PC-9 (cell line): Measurements from ENCODE around the gene GNAQ. TPM values are rescaled to one million over a fixed set of nuclear protein-coding genes. Genes with fewer than 3 reads are reported as not detected.

Source experiments
- BruUV-seq: library from RNA; stranded (reverse); fragments of 400-500 nt; replicated peaks from 2 replicates; lab custom pipeline; 2021; lab: Mats Ljungman, UMichigan
- CTCF ChIA-PET: fragments of 300-600 bp; sonication (Branson Sonifier 250); formaldehyde crosslinking; loops from one replicate; lab custom pipeline; 2022; ENCODE audit warnings: antibody characterized with exemption; lab: Charles Lee
- POLR2A ChIA-PET: fragments of 300-600 bp; sonication (Branson Sonifier 250); formaldehyde crosslinking; loops from one replicate; lab custom pipeline; 2022; ENCODE audit warnings: antibody characterized with exemption; ENCODE audit not compliant: unreplicated experiment; lab: Charles Lee
- DNase-seq, 2 experiments: peaks; one replicate each; pipeline versions ENCODE4 v3.0.0 to v3.0.0-alpha.2; 2015 to 2022; ENCODE audit warnings: mixed read lengths in 1 of 2
- H2AFZ ChIP-seq: fragments of 200-600 bp; sonication (generic); 2 replicates; pipeline ENCODE4 v1.8.1; 2017; ENCODE audit warnings: antibody characterized with exemption
- H3F3A ChIP-seq: fragments of 200-600 bp; sonication (generic); 2 replicates; pipeline ENCODE4 v1.8.1; 2017; ENCODE audit warnings: antibody characterized with exemption, mild to moderate bottlenecking, low read depth; ENCODE audit not compliant: insufficient read depth
- H3K27ac ChIP-seq: fragments of 200-600 bp; sonication (generic); 2 replicates; pipeline ENCODE4 v1.6.1; 2016; ENCODE audit warnings: mixed run types
- H3K27me3 ChIP-seq: fragments of 200-600 bp; sonication (generic); 2 replicates; pipeline ENCODE4 v1.6.1; 2016; ENCODE audit warnings: low read depth, mixed run types; ENCODE audit not compliant: insufficient read depth
- H3K36me3 ChIP-seq: fragments of 200-600 bp; sonication (generic); 2 replicates; pipeline ENCODE4 v1.6.1; 2016; ENCODE audit warnings: low read depth, mixed run types
- H3K4me1 ChIP-seq: fragments of 200-600 bp; sonication (generic); replicated peaks from 2 replicates; pipeline ENCODE4 v1.6.1; 2016; ENCODE audit warnings: mixed run types; ENCODE audit not compliant: insufficient read depth
- H3K4me2 ChIP-seq: fragments of 200-600 bp; sonication (generic); 2 replicates; pipeline ENCODE4 v1.6.1; 2017; ENCODE audit warnings: mixed run types
- H3K4me3 ChIP-seq: fragments of 200-600 bp; sonication (generic); 2 replicates; pipeline ENCODE4 v1.6.1; 2016; ENCODE audit warnings: mixed run types
- H3K79me2 ChIP-seq: fragments of 200-600 bp; sonication (generic); 2 replicates; pipeline ENCODE4 v1.6.1; 2017; ENCODE audit warnings: low read depth, mixed run types
- H3K9me2 ChIP-seq: fragments of 200-600 bp; sonication (generic); 2 replicates; pipeline ENCODE4 v1.8.1; 2017; ENCODE audit warnings: mild to moderate bottlenecking; ENCODE audit not compliant: insufficient read depth
- H3K9me3 ChIP-seq: fragments of 200-600 bp; sonication (generic); 2 replicates; pipeline ENCODE4 v1.8.1; 2016; ENCODE audit warnings: low read depth; ENCODE audit not compliant: insufficient read depth
- H4K20me1 ChIP-seq: fragments of 200-600 bp; sonication (generic); 2 replicates; pipeline ENCODE4 v1.8.1; 2017; ENCODE audit not compliant: insufficient read depth
- CTCF ChIP-seq: fragments of 200-600 bp; sonication (generic); conservative IDR thresholded peaks from 2 replicates; pipeline ENCODE4 v1.6.1; 2017; ENCODE audit warnings: mixed run types, antibody characterized with exemption, mild to moderate bottlenecking, moderate library complexity
- EZH2 ChIP-seq: fragments of 200-600 bp; sonication (generic); IDR thresholded peaks from 2 replicates; pipeline ENCODE4 v1.8.0; 2017; ENCODE audit warnings: antibody characterized with exemption, low read depth
- intact Hi-C: fragments of 100-400 bp; cut with micrococcal nuclease; formaldehyde crosslinking; loops from one replicate; pipeline ENCODE4 v1.10.0; 2022; ENCODE audit not compliant: unreplicated experiment
- total RNA-seq: library from RNA; stranded (reverse); gene quantifications from 2 replicates; pipeline ENCODE4 v1.2.3, GENCODE V29; 2021

The GNAQ gene
- total RNA-seq, 1 experiment from 2014 or later: 51.6 TPM

DNA sequence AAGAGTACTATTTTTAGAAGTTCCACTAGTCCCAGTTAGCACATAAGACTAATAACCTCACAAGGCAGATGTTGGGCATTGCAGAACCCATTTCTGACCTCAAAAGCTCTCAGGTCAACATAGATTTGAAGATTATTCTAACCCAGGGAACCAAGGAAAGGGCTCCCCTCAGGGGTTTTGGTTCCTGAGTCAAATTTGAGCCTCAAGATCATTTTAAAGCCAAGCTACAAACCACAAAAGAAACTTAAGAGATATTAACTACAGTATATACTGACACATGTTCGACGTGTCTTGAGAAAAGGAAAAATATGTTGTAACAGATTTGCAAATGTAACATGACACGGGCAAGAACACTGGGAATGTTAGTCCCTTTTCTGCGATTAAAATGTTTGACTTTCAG, 88.6 kb downstream of the GNAQ start:
- intact Hi-C loops: no loop called here
- H4K20me1 ChIP-seq: no peaks in the 10 kb centered on the region
- BruUV-seq: no TSS peak

DNA sequence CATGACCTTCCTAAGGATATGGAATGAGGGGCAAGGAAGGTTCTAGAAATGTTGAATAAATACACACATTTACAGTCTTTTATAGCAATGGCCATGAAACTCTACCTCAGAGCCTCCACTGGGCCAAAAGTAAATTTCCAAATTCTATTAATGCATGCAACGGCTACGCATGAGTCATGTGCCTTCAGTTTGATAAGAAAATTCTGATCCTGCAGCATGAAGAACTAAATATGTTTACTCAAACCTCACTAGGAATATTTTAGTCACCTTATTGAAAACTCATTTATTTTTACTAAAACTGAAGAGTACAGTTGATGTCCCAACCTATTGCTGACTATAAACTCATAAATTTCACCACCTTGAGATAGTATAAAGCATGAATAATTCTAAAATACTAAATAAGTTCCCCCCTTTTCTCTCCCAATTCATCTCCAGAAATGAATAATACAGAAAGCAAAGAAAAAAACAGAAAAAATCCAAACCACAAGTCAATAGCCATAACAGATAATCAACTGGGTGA, 92.4 kb downstream of the GNAQ start:
- no peak overlapping the region for H3K4me2 ChIP-seq
- TF ChIP-seq EZH2 (no peak), CTCF (no peak)
- intact Hi-C loops: no loop called here
- H3K4me3 ChIP-seq: no peak overlapping the region
- no peaks in the 10 kb centered on the region for H3K27me3 ChIP-seq
- H2AFZ ChIP-seq: no peak overlapping the region
- H3F3A ChIP-seq: no peaks in the 10 kb centered on the region
- H3K4me1 ChIP-seq: peaks cover 4% of the 10 kb centered on the region; the same call in 1 of the 2 replicates
- no TSS peak for BruUV-seq
- no peak for DNase-seq
- H4K20me1 ChIP-seq: no peaks in the 10 kb centered on the region
- POLR2A ChIA-PET: no interaction called here
- CTCF ChIA-PET: no interaction called here
- H3K79me2 ChIP-seq: peaks cover 30% of the 10 kb centered on the region
- H3K9me2 ChIP-seq: no peaks in the 10 kb centered on the region; the same call in 1 of the 2 replicates
- H3K36me3 ChIP-seq: no peaks in the 10 kb centered on the region
- H3K9me3 ChIP-seq: no peaks in the 10 kb centered on the region
- H3K27ac ChIP-seq: no peak overlapping the region

More for the DNA sequence above, 88.6 kb downstream of the GNAQ start:
- H3K4me3 ChIP-seq: no peak overlapping the region
- peaks cover 34% of the 10 kb centered on the region for H3K79me2 ChIP-seq
- H3K9me3 ChIP-seq: no peaks in the 10 kb centered on the region
- no peaks in the 10 kb centered on the region; the same call in 1 of the 2 replicates for H3K9me2 ChIP-seq
- no peaks in the 10 kb centered on the region for H3K27me3 ChIP-seq
- no peak for DNase-seq
- H3K36me3 ChIP-seq: no peaks in the 10 kb centered on the region
- no peak overlapping the region for H3K27ac ChIP-seq
- no peak overlapping the region for H2AFZ ChIP-seq
- H3F3A ChIP-seq: no peaks in the 10 kb centered on the region
- no peak overlapping the region for H3K4me2 ChIP-seq
- TF ChIP-seq CTCF (no peak), EZH2 (no peak)
- peaks cover 4% of the 10 kb centered on the region; the same call in 1 of the 2 replicates for H3K4me1 ChIP-seq
- ChIA-PET CTCF (no interaction called here), POLR2A (no interaction called here)

DNA sequence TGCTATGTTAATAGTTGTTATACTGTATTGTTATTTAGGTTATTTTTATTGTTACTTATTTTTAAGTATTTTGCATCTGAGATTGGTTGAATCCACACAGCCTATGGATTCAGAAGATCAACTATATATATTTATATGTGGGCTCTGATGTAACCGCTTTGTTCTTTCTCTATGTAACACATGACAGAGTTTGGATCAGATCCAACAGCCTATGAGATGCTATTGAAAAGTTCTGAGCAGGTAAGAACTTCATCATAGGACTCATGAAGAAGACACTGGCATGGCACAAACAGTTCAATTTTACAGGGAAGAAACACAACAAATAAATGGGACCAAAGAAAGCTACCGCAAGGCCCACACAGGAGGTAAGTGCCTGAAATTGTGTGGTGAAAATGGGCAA, 93.4 kb downstream of the GNAQ start:
- Histone ChIP-seq H3K79me2 (peaks cover 25% of the 10 kb centered on the region), H4K20me1 (no peaks in the 10 kb centered on the region), H3K4me2 (no peak overlapping the region), H3K4me3 (no peak overlapping the region), H3F3A (no peaks in the 10 kb centered on the region), H3K4me1 (peaks cover 11% of the 10 kb centered on the region), H3K27ac (no peak overlapping the region), H3K9me3 (no peaks in the 10 kb centered on the region), H3K9me2 (no peaks in the 10 kb centered on the region; the same call in 1 of the 2 replicates), H3K36me3 (no peaks in the 10 kb centered on the region), H2AFZ (no peak overlapping the region), H3K27me3 (no peaks in the 10 kb centered on the region)
- TF ChIP-seq CTCF (no peak), EZH2 (no peak)
- no peak for DNase-seq
- ChIA-PET POLR2A (no interaction called here), CTCF (no interaction called here)
- BruUV-seq: no TSS peak
- intact Hi-C loops: no loop called here
